RPMI7951 (cell line): ENCODE data around the gene JUND. TPM values are rescaled to one million over a fixed set of nuclear protein-coding genes. Genes with fewer than 3 reads are reported as not detected.

Experiments
- DNase-seq: peaks from one replicate; pipeline ENCODE4 v3.0.0-alpha.2; 2012; ENCODE audit warnings: low read depth
- total RNA-seq: library from RNA; depleted of rRNA; stranded (reverse); fragments of >200 nt; shearing (Covaris generic); gene quantifications from 2 replicates; pipeline ENCODE4 v1.2.3, GENCODE V29; 2014

The JUND gene
- total RNA-seq, 1 experiment from 2014 or later = 22.0 TPM

DNA sequence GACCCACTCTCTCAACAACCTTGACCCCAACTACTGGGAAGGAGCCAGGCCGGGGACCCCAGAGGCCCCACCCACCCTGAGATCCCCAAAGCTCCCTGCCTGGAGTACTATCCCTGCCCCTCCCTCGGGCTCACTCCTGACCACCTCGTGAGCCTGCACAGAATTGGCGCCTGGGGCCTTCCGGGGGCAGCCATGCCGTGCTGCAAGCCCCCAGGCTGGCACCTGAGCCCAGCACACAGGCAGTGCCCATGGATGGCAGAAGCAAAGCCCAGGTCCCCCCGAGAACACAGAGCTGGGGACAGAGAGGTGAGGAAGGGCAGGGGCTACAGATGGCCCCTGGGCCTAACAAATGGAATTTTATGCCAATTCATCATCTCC, 27.5 kb upstream of the JUND start:
- DNase-seq = no peak

DNA sequence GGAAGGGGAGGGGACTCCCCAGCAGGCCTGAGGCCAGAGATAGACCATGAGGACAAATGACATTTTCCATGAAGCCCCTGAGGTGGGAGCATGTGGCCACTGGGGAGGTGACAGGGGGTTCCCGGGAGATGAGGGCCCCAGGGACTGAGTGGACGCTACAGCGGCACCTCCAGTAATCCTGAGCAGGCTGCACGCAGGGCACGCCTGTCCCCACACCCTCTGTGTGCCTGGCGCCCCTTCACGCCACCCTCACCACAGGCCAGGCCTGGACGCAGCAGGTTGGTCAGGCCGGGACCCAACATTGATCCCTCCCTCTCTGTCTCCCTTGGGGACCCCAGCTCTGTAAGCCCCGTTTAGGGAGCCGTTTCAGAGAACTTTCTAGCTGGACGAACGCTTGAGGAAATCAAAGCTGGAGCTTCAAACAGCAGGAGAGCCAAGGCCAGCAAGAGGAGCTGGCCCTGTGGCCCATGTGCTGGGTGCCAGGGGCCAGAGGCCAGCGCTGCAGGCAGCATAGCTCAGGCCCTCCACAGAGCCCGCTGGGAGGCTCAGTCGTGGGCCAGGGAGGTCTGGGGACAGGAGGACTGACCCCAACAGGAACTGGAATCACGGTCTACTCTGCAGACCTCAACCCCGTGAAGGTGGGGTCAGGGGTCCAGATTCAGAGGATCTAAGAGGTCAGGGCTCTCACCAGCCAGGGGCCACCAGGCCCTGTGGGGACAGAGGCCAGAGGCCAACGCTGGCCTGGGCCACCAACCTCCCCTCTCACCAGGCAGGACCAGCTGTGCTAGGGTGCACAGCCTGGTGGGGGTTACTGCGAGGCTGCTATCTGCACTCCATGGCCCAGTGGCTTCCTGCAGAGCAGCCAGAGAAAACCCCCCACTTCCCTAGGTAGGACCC, 26.9 kb upstream of the JUND start:
- DNase-seq = no peak

DNA sequence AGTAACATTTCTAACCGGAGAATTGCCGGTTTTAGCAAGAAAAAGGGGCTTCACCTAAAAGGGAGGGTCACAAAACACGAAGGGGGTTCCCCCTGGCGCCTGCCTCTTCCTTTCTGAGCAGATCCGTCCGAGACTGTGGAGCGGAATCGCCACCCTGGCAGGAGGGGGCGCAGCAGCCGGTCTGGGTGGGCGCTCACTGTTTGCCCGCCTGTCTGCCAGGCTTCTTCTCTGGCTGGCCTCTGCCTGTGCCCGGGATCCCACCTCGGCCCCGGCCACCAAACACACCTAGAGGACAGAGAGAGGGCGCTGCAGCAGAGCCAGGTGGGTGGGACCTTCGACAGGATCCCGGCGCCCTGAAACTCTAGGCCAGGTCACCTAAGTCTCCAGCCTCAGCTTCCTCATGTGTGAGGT, 25.9 kb upstream of the JUND start:
- no peak for DNase-seq

DNA sequence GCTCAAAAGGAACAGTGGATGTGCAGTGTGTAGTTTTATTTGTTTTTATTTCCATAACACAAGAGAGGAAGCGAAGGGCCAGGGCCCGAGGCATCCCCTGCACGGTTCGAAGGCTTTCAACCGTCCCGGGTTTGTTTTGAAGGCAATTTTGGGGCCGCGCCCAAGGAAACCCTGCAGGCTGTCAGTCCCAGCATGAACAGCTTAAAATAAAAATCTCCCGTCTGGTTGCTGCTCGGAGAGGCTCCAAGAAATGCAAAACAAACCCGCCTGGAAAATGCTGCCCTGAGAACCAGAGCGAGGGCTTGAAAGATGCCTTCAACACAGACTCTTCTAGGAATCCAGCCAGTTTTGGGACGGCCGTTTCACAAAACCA, 25.5 kb upstream of the JUND start:
- no peak for DNase-seq

DNA sequence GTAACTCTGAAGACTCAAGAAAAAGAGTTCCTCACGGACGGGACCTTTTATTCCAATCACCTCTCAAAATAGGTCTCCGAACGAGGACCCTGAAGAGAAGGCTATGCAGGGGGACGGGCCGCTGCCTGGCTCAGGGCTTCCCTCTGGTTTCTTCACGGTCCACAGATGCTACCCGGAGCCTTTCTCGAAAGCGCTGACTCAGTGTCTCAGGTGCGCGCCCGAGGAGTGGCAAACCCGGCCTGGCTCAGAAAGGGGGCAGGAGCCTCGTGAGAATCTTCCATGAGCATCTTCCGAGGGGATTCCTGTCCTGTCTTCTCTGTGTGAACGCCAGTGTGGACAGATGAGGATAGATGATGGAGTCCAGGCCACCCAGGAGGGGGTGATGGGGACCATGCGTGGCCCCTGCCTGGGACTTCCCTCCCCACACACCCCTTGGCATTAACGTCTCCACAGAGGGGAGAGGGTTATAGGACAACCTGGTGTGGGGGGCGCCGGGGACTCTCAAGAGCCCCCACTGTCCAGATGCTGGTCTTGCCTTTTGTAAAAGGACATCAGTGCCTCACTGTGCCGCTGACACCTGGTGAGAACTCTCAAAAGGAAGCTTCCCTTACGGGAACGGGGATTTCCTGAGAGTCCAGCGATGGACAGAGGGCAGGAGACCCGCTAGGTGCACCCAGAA, 24.9 kb upstream of the JUND start:
- no peak for DNase-seq

DNA sequence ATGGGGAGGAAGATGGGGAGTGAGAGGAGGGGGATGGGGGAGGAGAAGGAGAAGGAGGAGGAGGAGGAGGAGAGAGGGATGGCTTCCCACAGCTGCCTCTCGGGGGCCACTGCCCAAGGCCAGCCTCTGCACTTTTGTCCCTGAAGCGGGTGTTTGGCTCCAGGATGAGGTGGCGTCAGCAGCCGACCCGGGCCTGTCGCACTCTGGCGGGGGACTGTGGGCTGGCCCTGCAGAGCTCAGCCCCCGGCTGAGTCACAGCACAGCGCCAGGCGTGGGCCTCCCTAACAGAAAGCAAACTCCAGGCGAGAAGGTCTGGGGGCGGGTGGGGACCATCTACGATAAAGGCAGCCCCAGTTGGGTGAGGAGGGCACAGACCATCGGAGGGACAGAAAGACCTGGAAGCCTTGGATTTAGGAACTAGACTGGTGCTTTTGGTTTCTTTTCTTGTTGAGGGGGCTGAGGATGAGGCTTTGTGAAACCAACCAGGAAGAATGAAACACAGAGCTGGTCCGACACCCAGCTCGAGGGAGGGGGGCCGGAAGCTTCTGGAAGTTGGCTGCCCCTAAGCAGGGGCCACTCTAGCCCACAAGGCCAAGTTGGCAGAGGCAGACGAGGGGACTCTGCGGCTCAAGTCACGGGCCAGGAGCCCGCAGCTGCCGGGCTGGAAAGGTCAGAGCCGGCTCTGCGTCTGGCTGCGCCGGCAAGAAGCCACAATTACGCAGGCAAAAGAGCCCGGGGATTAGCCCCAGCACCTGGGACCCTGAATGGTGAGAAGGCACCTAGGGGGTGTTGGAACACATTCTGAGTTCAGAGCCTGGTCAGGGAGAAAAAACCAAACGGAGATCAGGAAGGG, 23.3 kb upstream of the JUND start:
- peak; percentile 89 for DNase-seq

DNA sequence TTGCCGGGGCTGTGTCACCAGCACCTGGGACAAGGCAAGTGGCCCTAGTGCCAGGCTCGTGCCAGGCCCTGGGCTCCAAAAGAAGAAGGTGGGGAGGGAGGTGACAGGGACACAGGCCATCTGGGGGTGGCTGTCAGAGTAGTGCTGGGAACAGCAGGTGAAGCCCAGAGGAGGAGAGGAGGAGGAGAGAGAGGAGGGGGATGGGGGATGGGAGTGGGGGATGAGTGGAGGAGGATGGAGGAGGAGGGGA, 22.7 kb upstream of the JUND start:
- no peak for DNase-seq

DNA sequence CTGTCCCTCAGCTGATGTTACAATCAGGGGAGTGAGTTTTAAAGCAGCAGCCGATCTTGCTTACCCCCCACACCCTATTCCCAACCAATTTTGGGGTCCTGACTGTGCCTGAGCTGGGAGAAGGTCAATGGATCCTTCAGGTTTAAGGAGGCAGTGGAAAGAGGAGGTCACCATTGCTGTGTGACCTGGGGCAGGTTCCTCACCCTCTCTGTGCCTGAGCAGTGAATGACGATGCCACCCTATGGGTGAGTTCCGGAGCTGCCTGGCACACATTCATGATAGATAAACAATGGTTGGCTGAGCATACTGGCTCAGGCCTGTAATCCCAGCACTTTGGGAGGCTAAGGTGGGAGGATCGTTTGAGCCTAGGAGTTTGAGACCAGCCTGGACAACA, 20.3 kb upstream of the JUND start:
- no peak for DNase-seq

DNA sequence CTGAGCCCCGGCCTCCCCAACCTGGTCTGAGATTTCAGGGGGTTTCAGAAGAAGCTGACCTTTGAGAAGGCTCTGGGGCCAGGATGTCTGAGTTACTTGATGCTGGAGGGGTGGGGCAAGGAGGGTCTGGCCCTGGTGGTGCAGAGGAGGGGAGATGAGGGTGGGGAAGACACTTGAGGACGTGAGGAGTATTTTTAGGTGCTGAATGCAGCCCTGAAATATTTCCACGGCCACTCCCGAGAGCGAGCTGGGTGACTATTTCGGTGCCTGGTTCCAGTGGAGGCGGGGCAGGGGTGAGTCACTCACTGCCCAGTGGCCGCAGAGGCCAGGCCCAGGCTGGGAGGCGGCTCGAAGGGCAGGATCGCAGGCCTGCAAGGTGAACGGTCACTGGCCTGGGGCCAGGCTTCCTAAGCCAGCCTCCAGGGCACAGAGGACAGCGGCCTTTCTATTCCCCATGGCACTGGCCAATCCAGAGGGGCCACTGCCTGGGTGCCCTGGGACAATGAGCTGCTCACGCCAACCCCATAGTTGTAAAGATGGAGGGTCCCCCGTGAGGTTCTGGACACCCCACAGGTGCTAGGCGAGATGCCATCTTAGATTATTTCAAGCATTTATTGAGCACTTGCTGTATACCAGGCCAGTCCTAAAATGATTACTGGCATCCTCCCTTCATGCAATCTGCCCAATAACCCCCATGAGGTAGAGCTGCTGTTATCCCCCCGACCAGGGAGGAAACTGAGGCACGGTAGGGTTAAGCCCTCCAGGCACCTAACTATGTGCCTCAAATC, 19.7 kb upstream of the JUND start:
- peak; percentile 87 for DNase-seq

DNA sequence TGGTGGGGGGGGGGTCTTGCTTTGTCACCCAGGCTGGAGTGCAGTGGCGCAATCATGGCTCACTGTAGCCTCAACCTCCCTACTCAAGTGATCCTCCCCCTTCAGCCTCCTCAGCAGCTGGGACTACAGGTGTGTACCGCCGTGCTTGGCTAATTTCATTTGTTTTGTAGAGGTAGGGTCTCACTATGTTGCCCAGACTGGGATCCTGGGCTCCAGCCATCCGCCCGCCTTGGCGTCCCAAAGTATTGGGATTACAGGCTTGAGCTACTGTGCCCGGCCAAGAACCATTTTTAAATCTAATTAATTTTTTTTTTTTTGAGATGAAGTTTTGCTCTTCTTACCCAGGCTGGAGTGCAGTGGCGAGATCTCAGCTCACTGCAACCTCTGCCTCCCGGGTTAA, 18.2 kb upstream of the JUND start:
- no peak for DNase-seq

DNA sequence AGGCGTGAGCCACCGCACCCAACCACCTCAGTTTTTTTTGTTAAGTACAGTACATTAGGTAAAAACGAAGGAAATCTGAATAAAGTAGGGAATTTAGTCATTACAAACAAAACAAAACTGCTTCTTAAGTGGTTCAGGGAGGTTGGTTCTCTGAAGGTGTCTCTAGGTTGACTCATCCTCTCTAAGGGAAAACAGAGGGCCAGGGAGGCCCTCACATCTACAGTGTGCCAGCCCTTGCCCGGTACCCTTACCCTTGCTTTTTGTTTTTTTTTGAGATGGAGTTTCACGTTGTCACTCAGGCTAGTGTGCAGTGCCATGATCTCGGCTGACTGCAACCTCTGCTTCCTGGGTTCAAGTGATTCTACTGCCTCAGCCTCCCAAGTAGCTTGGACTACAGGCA, 17.2 kb upstream of the JUND start:
- peak; percentile 15 for DNase-seq

DNA sequence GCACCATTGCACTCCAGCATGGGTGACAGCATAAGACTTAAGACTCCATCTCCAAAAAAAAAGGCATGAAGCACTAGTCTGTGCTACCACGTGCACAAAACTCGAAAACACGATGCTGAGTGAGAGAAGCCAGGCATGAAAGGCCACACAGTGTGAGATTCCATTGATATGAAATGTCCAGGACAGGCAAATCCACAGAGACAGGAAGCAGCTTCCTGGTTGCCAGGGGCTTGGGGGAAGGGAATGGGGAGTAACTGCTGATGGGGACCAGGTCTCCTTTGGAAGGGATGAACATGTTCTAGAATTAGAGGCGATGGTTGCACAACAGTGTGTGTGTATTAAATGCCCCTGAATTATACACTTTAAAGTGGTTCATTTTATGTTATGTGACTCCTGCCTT, 15.9 kb upstream of the JUND start:
- DNase-seq = peak; percentile 16

DNA sequence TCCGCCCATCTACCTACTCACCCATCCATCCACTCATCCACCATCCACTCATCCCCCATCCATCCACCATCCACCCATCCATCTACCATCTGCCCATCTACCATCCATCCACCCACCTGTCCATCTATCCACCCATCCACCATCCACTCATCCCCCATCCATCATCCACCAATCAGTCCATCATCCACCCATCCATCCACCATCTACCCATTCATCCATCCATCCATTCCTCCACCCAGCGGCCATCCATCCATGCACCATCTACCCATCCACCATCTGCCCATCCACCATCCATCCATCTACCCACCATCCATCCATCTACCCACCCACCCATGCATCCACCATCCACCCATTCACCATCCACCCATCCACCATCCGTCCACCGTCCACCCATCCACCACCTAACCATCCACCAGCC, 13.6 kb upstream of the JUND start:
- DNase-seq = no peak

DNA sequence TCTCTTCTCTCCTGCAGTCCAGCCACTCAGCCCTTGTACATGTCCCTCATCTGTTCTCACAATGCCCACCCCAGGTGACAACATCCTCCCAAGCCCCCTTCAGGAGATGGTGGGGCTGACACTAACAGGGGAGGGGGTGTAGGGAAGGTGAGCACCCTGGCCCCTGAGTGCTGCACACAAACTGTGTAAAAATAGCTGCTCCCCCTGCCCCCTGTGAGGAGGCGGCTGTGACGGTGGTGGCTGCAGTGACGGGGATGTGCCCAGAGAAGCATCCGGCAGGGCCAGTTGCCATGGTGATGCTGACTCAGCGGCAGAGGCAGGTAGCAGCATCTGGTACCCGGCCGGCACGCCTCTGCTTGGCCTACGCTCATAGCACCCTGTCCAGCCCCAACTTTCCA, 13.0 kb upstream of the JUND start:
- DNase-seq = no peak

DNA sequence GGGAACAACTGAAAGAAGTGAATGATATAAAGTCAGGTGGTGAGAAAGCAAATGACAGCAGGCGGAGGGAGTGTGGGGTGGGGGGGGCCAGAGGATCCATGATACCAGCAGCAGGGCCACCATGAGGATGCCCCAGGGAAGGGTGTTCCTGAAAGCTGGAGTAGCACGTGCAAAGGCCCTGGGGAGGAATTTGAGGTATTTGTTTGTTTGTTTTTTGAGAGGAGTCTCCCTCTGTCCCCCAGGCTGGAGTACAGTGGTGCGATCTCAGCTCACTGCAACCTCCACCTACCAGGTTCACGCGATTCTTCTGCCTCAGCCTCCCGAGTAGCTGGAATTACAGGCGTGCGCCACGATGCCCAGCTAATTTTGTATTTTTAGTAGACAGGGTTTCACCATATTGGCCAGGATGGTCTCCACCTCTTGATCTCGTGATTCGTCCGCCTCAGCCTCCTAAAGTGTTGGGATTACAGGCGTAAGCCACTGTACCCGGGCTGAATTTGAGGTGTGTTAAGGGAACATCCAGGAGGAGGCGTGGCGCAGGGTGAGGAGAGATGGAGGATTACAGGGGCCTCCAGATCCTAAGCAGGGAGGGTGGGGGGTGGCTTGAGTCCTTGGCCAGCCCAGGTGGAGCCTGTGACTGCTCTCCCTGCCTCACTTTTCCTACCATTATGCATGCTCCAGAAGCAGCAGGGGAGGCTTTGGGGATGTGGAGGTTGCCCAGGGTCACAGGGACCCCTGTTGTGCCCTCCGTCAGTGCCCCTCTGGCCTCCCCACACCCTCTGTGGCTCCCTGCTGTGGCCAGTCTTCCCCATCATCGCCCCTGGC, 12.4 kb upstream of the JUND start:
- DNase-seq = no peak

DNA sequence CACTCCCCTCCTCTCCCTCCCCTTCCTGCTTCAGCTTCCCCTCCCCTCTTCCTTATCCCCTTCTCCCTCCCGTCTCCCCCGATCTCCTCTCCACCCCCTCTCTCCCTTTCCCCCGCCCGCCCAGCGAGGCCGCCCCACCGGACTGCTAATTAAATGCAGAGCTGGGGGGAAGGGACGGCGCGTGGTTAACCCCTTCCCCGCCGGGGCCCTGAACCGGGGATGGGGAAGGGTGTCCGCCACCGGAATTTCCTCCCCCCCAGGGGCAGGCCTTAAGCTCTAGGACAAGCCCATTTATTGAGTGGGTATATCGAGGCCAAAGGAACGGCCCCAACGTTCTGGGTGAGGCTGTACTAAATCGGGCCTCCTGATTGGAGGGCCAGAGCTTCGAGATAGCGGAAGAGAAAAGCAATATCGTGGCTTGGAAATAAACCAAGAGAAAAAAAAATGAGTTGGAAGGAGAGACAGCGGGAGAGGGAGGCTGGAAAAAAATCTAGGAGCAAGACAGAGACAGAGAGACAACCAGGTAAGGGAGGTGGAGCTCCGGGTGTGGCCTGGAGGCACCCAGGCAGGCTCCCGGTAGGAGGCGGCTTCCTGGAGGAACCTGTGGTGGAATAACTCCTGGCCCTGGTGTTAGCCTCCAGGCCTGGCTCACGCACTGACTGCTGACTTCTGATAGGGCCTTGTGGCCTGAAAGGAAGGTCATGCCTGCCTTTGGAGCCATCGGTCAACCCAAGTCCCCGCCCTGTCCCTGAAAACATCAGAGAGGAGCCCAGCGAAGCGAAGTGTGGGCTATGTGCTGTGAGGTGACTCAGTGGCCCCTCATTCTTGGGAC, 11.6 kb upstream of the JUND start:
- peak; percentile 77 for DNase-seq

DNA sequence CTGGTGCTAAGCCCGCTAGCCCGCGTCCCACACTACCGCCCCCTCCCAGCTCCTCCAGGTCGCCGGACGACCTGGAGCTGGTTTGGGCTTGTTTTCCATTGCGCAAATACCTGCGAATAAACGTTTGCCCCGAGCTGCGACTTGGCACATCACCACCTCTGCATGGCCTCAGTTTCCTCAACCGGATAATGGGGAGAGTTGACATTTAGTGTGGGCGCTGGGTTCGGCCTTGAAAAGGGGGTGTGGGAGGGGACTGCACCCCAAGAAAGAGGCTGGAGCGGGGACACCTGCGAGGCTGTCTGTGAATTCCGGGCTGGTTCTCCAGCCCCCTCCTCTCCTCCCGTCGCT, 11.0 kb upstream of the JUND start:
- no peak for DNase-seq

DNA sequence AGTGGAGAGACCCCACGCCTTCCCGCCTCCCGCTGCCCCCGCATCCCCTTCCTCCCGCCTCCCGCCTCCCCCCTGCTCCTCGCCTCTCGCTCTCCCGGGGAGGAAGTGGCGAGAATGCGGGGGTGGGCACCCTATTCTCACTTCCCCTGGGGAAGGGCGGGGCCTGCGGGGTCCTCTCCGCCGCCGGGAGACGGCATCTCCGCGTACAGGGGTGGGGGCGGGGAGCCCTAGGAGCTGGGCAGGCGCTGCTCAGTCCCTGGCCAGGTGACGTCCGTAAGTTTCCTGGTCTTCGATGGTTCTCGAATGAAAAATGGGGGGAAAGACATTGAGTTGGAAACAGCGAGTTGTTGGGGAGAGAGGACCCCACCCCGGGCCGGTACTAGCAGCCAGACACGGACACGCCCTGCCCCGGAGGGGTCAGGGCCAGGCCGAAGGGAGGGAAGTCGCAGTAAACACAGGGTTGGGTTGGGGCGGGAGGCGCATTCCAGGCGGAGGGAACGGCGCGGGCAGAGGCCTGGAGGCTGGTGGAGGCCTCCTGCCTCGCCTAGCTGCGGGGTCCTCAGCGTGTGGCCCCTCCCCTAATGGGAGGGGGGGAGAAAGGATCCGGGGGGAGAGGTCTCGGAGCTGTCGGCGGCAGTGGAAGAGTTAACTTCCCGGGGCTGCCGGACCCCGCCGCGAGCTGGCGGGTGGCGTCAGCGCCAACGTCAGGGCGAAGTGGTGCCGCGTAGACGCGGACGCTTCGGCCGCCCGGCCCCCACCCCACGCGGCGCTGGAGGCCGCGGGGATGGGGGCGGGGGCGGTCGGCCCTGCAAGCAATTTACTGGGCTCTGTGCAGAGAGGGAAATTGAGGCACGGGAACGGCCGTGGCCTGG, 10.4 kb upstream of the JUND start:
- peak; percentile 79 for DNase-seq

DNA sequence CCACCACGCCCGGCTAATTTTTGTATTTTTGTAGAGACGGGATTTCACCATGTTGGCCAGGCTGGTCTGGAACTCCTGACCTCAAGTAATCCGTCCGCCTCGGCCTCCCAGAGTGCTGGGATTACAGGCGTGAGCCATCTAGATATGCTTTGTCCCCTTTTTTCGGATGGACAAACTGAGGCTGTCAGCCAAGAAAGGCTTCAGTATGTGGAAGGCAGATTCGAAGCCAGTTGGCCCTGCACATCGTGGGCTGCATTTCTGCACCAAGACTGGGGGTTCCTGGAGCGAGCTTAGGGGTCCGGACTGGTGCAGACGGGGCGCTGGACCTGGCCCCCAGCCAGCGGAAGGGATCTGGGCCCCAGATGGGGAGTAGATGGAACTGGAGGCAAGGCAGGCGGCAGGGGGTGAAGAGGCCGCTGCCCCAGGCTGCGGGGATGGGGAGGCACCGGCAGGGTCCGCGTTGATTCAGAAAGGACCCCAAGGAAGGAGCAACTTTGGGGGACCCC, 9.7 kb upstream of the JUND start:
- DNase-seq = no peak
